Naive B cell (primary cell): ENCODE measurements around the gene FCMR. TPM values are rescaled to one million over a fixed set of nuclear protein-coding genes. Genes with fewer than 3 reads are reported as not detected.

ENCODE experiments used
- ATAC-seq, 2 donors: fragments of 150-1000 bp; cut with Tn5 transposase; 2 replicates each; pipeline ENCODE4 v1.10.0; 2021; ENCODE audit warnings: low read depth in 2 of 2, mild to moderate bottlenecking in 2 of 2, moderate library complexity in 2 of 2
- DNase-seq: peaks from one replicate; pipeline ENCODE4 v3.0.0; 2022
- H3K27ac Mint-ChIP-seq, 6 donors: one replicate each; pipeline ENCODE4 v1.8.0; 2020 to 2022; ENCODE audit warnings: mild to moderate bottlenecking in 6 of 6, mixed read lengths in 6 of 6, moderate library complexity in 5 of 6, inconsistent platforms in 2 of 6
- H3K27me3 Mint-ChIP-seq, 3 donors: one replicate each; pipeline ENCODE4 v1.8.0; 2021 to 2022; ENCODE audit warnings: mixed read lengths in 3 of 3, mild to moderate bottlenecking in 1 of 3
- H3K36me3 Mint-ChIP-seq, 2 donors: one replicate each; pipeline ENCODE4 v1.8.0; 2020 to 2022; ENCODE audit warnings: mixed read lengths in 2 of 2, inconsistent platforms in 1 of 2, mild to moderate bottlenecking in 1 of 2
- H3K4me1 Mint-ChIP-seq, 3 donors: one replicate each; pipeline ENCODE4 v1.8.0; 2020 to 2022; ENCODE audit warnings: mixed read lengths in 3 of 3, inconsistent platforms in 1 of 3, mild to moderate bottlenecking in 1 of 3, moderate library complexity in 1 of 3
- H3K4me3 Mint-ChIP-seq, 8 donors: one replicate each; pipeline ENCODE4 v1.8.0; 2020 to 2022; ENCODE audit warnings: mild to moderate bottlenecking in 8 of 8, mixed read lengths in 8 of 8, moderate library complexity in 8 of 8, inconsistent platforms in 2 of 8
- H3K9me3 Mint-ChIP-seq, 7 donors: one replicate each; pipeline ENCODE4 v1.8.0; 2020 to 2022; ENCODE audit warnings: mixed read lengths in 7 of 7, mild to moderate bottlenecking in 5 of 7, inconsistent platforms in 2 of 7, moderate library complexity in 1 of 7
- polyA plus RNA-seq, 6 donors: library from polyadenylated mRNA; unstranded; fragments of 300-500 nt; fragmentation: Illumina TruSeq; gene quantifications; one replicate each; pipeline ENCODE4 v1.2.3, GENCODE V29; 2021; ENCODE audit warnings: low read depth in 6 of 6

Gene FCMR
- polyA plus RNA-seq, 6 donors from 2014 or later: 1,550 to 2,548 (median 1,723) TPM

- Mint-ChIP-seq H3K27ac (no peak overlapping the region), H3K4me3 (no peak overlapping the region), H3K36me3 (peaks cover 6 to 7% of the 10 kb centered on the region in 2 donors), H3K4me1 (no peaks in the 10 kb centered on the region), H3K9me3 (peaks cover 0 to 8% (median 6%) of the 10 kb centered on the region in 7 donors), H3K27me3 (peaks cover 0 to 6% (median 5%) of the 10 kb centered on the region in 3 donors)
- ATAC-seq: no peak
- DNase-seq: no peak
Measured at GRCh38 chr1:206883876-206884275, 37.9 kb downstream of the FCMR start.

- no peaks in the 10 kb centered on the region for H3K4me1 Mint-ChIP-seq
- no peak overlapping the region for H3K27ac Mint-ChIP-seq
- no peak overlapping the region for H3K4me3 Mint-ChIP-seq
- ATAC-seq: no peak
- peaks cover 0 to 6% (median under 1%) of the 10 kb centered on the region in 3 donors for H3K27me3 Mint-ChIP-seq
- peaks cover 8 to 13% of the 10 kb centered on the region in 2 donors for H3K36me3 Mint-ChIP-seq
- peaks cover 0 to 16% (median 10%) of the 10 kb centered on the region in 7 donors for H3K9me3 Mint-ChIP-seq
- DNase-seq: no peak
Measured at GRCh38 chr1:206883160-206883559, 38.6 kb downstream of the FCMR start.

- Mint-ChIP-seq H3K36me3 (peaks cover 8 to 15% of the 10 kb centered on the region in 2 donors), H3K4me1 (no peaks in the 10 kb centered on the region), H3K27ac (no peak overlapping the region), H3K27me3 (peaks cover 0 to 6% (median 0%) of the 10 kb centered on the region in 3 donors), H3K4me3 (no peak overlapping the region), H3K9me3 (peaks cover 0 to 22% (median 12%) of the 10 kb centered on the region in 7 donors)
- DNase-seq: no peak
- no peak for ATAC-seq
Measured at GRCh38 chr1:206882555-206882954, 39.2 kb downstream of the FCMR start.

- no peak for DNase-seq
- Mint-ChIP-seq H3K4me1 (no peaks in the 10 kb centered on the region), H3K9me3 (peaks cover 8 to 44% (median 21%) of the 10 kb centered on the region in 7 donors), H3K27me3 (no peaks in the 10 kb centered on the region), H3K27ac (no peak overlapping the region), H3K36me3 (peaks cover 15 to 28% of the 10 kb centered on the region in 2 donors), H3K4me3 (no peak overlapping the region)
- no peak for ATAC-seq
Measured at GRCh38 chr1:206880314-206880713, 41.4 kb downstream of the FCMR start.

- Mint-ChIP-seq H3K9me3 (peaks cover 8 to 49% (median 24%) of the 10 kb centered on the region in 7 donors), H3K4me1 (no peaks in the 10 kb centered on the region), H3K27ac (no peak overlapping the region), H3K27me3 (no peaks in the 10 kb centered on the region), H3K4me3 (no peak overlapping the region), H3K36me3 (peaks cover 19 to 32% of the 10 kb centered on the region in 2 donors)
- ATAC-seq: no peak
- no peak for DNase-seq
Measured at GRCh38 chr1:206878456-206878855, 43.3 kb downstream of the FCMR start.

DNA sequence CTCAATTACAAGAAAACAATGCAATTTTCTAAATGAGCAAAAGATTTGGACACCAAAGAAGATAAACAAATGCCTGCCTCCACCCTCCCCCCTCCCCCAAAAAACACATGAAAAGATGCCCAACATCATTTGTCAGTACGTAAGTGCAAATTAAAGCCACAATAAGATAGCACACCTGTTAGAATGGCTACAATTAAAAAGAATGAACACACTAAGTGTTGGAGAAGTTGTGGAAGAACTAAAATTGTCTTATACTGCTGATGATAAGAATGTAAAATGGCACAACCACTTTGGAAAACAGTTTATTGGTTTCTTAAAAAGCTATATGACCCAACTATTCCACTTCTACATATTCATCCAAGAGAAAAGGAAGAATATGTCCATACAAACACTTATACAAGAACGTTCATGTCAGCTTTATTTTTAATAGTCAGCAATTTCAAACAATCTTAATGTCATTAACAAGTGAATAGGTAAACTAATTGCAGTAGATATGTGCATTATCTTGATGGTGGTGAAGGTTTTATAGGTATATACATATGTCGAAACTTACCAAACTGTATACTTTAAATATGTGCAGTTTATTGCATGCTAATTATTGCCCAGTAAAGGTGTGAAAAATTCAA is 45.9 kb downstream of the FCMR start:
- Mint-ChIP-seq H3K27ac (no peak overlapping the region), H3K9me3 (peaks cover 8 to 49% (median 24%) of the 10 kb centered on the region in 7 donors), H3K4me1 (no peaks in the 10 kb centered on the region), H3K4me3 (no peak overlapping the region), H3K36me3 (peaks cover 19 to 35% of the 10 kb centered on the region in 2 donors), H3K27me3 (no peaks in the 10 kb centered on the region)
- DNase-seq: no peak
- no peak for ATAC-seq

- Mint-ChIP-seq H3K27me3 (no peaks in the 10 kb centered on the region), H3K27ac (peak overlapping the region in 1 of 6 donors; percentile 20), H3K9me3 (peaks cover 6 to 39% (median 24%) of the 10 kb centered on the region in 7 donors), H3K36me3 (peaks cover 11 to 27% of the 10 kb centered on the region in 2 donors), H3K4me1 (peaks cover 0 to 5% (median 0%) of the 10 kb centered on the region in 3 donors), H3K4me3 (peak overlapping the region in 1 of 8 donors; percentile 5)
- ATAC-seq: no peak
- no peak for DNase-seq
Measured at GRCh38 chr1:206873603-206874188, 48.0 kb downstream of the FCMR start.

DNA sequence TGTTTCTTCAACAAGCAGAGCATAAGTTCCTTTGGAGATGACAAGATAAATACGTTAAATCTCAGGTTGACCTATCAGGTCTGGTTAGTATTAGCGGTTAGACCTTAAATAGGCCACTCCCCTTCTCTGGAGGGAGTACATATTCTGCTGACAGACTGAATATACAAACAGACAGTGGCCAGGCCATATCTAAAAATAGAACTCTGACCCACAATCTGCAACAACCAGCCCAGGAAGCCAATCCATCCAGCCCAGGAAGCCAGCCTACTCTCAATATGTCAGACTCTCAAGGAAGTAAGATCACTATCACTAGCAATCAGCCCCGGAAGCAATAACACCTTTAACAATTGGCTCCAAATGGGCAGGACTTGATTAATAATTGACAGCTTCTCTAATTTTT is 49.6 kb downstream of the FCMR start:
- DNase-seq (no peak), ATAC-seq (no peak)
- Mint-ChIP-seq H3K27me3 (peaks cover 0 to 6% (median 0%) of the 10 kb centered on the region in 3 donors), H3K4me1 (peaks cover 0 to 5% (median 0%) of the 10 kb centered on the region in 3 donors), H3K36me3 (peaks cover 11 to 20% of the 10 kb centered on the region in 2 donors), H3K4me3 (no peak overlapping the region), H3K9me3 (peaks cover 4 to 23% (median 13%) of the 10 kb centered on the region in 7 donors), H3K27ac (no peak overlapping the region)

DNA sequence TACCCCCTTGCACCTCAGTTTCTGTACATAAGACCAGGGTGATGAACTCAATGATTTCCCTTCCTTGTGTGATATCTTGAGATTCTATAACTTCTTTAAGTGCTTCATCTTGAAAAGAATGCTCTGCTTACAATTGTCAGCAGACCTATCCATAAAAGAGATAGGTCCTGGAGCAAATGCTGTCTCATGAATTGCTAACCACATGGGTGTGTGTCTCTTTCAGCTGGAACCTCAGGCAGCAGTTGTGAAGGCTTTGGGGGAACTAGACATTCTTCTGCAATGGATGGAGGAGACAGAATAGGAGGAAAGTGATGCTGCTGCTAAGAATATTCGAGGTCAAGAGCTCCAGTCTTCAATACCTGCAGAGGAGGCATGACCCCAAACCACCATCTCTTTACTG is 53.5 kb downstream of the FCMR start:
- no peak for DNase-seq
- peaks cover 0 to 2% of the 10 kb centered on the region in 2 donors for H3K36me3 Mint-ChIP-seq
- H3K9me3 Mint-ChIP-seq: no peaks in the 10 kb centered on the region
- ATAC-seq: no peak
- peaks cover under 1 to 6% (median 1%) of the 10 kb centered on the region in 3 donors for H3K27me3 Mint-ChIP-seq
- peaks cover 0 to 11% (median 8%) of the 10 kb centered on the region in 3 donors for H3K4me1 Mint-ChIP-seq
- H3K4me3 Mint-ChIP-seq: no peak overlapping the region
- H3K27ac Mint-ChIP-seq: peak overlapping the region in 1 of 6 donors; percentile 47

GRCh38 chr1:206867716-206868115 is 54.0 kb downstream of the FCMR start:
- H3K4me1 Mint-ChIP-seq: peaks cover 0 to 11% (median 8%) of the 10 kb centered on the region in 3 donors
- H3K27ac Mint-ChIP-seq: peak overlapping the region in 2 of 6 donors; percentile 47 to 59
- no peaks in the 10 kb centered on the region for H3K9me3 Mint-ChIP-seq
- no peak for ATAC-seq
- no peaks in the 10 kb centered on the region for H3K36me3 Mint-ChIP-seq
- H3K4me3 Mint-ChIP-seq: no peak overlapping the region
- no peak for DNase-seq
- H3K27me3 Mint-ChIP-seq: peaks cover 6 to 11% (median 7%) of the 10 kb centered on the region in 3 donors

DNA sequence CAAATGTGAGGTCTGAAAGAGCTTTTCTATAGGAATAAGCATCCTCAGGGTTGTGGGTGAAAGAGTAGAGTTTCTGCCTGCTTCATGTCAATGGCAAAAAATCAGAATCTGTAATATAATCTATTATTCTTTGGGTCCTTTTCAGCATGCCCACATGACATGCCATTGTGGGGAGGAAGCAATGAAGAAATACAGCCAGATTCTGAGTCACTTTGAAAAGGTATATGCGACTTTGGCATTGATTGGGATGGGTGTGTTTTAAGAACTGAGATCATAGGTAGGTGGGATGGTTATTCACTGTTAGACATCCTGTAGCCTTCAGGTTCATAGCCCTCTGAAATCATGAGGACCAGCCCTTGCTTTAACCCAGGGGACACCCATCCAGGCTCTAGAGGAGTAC is 54.5 kb downstream of the FCMR start:
- Mint-ChIP-seq H3K4me3 (no peak overlapping the region), H3K27ac (peak overlapping the region in 1 of 6 donors; percentile 42), H3K36me3 (no peaks in the 10 kb centered on the region), H3K4me1 (peaks cover 0 to 11% (median 8%) of the 10 kb centered on the region in 3 donors), H3K9me3 (no peaks in the 10 kb centered on the region), H3K27me3 (peaks cover 8 to 11% (median 9%) of the 10 kb centered on the region in 3 donors)
- no peak for DNase-seq
- no peak for ATAC-seq

- Mint-ChIP-seq H3K27me3 (peaks cover 15 to 16% (median 15%) of the 10 kb centered on the region in 3 donors), H3K27ac (peak overlapping the region in 1 of 6 donors; percentile 61), H3K36me3 (peaks cover 0 to 6% of the 10 kb centered on the region in 2 donors), H3K4me1 (peaks cover 0 to 11% (median 8%) of the 10 kb centered on the region in 3 donors), H3K9me3 (no peaks in the 10 kb centered on the region), H3K4me3 (no peak overlapping the region)
- no peak for DNase-seq
- ATAC-seq: no peak
Measured at GRCh38 chr1:206866062-206866461, 55.7 kb downstream of the FCMR start.

DNA sequence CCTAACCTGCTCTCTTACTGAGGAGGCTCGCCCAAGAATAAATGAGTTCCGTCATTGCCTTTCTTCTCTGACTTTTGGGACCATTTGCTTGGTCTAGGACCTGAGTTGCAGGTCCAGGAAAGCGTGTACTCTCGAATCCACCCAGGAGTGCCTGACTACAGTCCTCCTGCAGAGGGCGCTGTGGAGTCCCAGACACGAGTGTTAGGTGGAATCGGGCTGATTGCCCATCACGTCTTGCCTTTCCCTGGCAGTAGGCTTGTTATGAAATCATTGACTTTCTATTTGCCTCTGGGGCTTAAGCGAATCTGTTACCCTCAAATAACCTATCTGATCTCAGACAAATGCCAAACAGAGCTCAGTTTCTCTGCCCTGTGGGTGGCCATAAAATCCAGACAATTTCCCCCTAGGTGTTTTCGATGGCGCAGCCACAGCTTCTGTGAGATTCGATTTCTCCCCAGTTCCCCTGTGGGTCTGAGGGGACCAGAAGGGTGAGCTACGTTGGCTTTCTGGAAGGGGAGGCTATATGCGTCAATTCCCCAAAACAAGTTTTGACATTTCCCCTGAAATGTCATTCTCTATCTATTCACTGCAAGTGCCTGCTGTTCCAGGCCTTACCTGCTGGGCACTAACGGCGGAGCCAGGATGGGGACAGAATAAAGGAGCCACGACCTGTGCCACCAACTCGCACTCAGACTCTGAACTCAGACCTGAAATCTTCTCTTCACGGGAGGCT is 56.6 kb downstream of the FCMR start, which contains the start of gene IL20:
IL20 (plus strand) TSS at position 685 of the 733 bp plus-strand sequence. CDS start 230 bp downstream, outside the sequence.
- H3K27ac Mint-ChIP-seq: peak within 1 kb of the TSS in 2 of 6 donors; percentile 52 to 61
- peak within 1 kb of the TSS in 1 of 8 donors; percentile 16 for H3K4me3 Mint-ChIP-seq
- peak; percentile 62 for DNase-seq
- H3K36me3 Mint-ChIP-seq: peaks cover 0 to 8% of the 10 kb centered on the region in 2 donors
- peak; percentile 81 to 92 for ATAC-seq
- no peaks in the 10 kb centered on the region for H3K9me3 Mint-ChIP-seq
- H3K27me3 Mint-ChIP-seq: peaks cover 19 to 22% (median 20%) of the 10 kb centered on the region in 3 donors
- peaks cover 0 to 8% (median 7%) of the 10 kb centered on the region in 3 donors for H3K4me1 Mint-ChIP-seq
